Measurements from ENCODE around the gene SIAH2. TPM values are rescaled to one million over a fixed set of nuclear protein-coding genes. Genes with fewer than 3 reads are reported as not detected.
A peak's percentile ranks its signal among the peaks of the same experiment; 100 is the strongest.

Gene SIAH2
- total and polyA plus RNA-seq, 2 of the 8 experiments (the other 6 are each of a cell fraction or from before 2014, with no cell fraction given) = 23.9 to 34.2 TPM

- Histone ChIP-seq H3K56ac (replicated peaks; ENCODE audit: insufficient read length, low read depth, low read length) (no peak overlapping the region), H2BK15ac (ENCODE audit: low read length) (peak overlapping the region; percentile 23; the same call in 1 of the 2 replicates), H3K4me3 (ENCODE audit: extremely low read depth in 1 of 4, insufficient read depth in 2 of 4, low read depth in 3 of 4, low read length in 4 of 4) (no peak overlapping the region), H3K4me2 (ENCODE audit: insufficient read depth in 1 of 2, low read depth in 2 of 2, low read length in 2 of 2) (no peak overlapping the region), H2AK5ac (ENCODE audit: low read depth, low read length) (no peak overlapping the region), H3K79me2 (ENCODE audit: control insufficient read depth in 1 of 2, insufficient read depth in 2 of 2, low read length in 2 of 2) (no peaks in the 10 kb centered on the region), H3K23ac (ENCODE audit: insufficient read length) (no peak overlapping the region), H2AFZ (ENCODE audit: low read length) (peak overlapping the region; percentile 6; the same call in 1 of the 2 replicates), H3K27ac (ENCODE audit: low read depth, low read length) (no peak overlapping the region), H3K9me3 (ENCODE audit: insufficient read depth in 2 of 2, low read depth in 1 of 2, low read length in 1 of 2) (no peaks in the 10 kb centered on the region), H4K91ac (replicated peaks; ENCODE audit: insufficient read length, low read length) (no peak overlapping the region), H3K23me2 (ENCODE audit: low read depth, low read length) (no peaks in the 10 kb centered on the region), H3K18ac (ENCODE audit: extremely low read depth, low read length) (peak overlapping the region; percentile 43; the same call in 1 of the 2 replicates), H3K9ac (replicated peaks in 1 of 4; ENCODE audit: extremely low read depth in 1 of 4, low read depth in 3 of 4, low read length in 3 of 4) (no peak overlapping the region), H3K36me3 (ENCODE audit: control insufficient read depth in 2 of 4, insufficient read depth in 4 of 4, low read length in 3 of 4) (no peaks in the 10 kb centered on the region), H3K27me3 (replicated peaks in 1 of 4; ENCODE audit: control insufficient read depth in 3 of 4, extremely low read depth in 1 of 4, insufficient read depth in 3 of 4, low read length in 3 of 4) (no peaks in the 10 kb centered on the region), H4K8ac (ENCODE audit: extremely low read depth, insufficient read depth, low read length) (no peak overlapping the region), H3K4ac (replicated peaks; ENCODE audit: insufficient read length, low read depth, low read length) (no peak overlapping the region), H2BK120ac (replicated peaks; ENCODE audit: low read depth, low read length) (no peak overlapping the region), H2BK20ac (ENCODE audit: low read length) (no peak overlapping the region), H2BK5ac (ENCODE audit: low read depth, low read length) (no peak overlapping the region), H3K79me1 (ENCODE audit: low read depth, low read length) (no peaks in the 10 kb centered on the region), H4K20me1 (replicated peaks in 1 of 2; ENCODE audit: control insufficient read depth in 1 of 2, insufficient read depth in 2 of 2, low read length in 2 of 2) (no peaks in the 10 kb centered on the region), H3K4me1 (replicated peaks in 1 of 4; ENCODE audit: control insufficient read depth in 3 of 4, insufficient read depth in 4 of 4, low read length in 3 of 4) (peaks cover 0 to under 1% (median 0%) of the 10 kb centered on the region in 4 experiments; a peak in 1 of 7 replicates), H3K14ac (ENCODE audit: insufficient read length) (no peak overlapping the region), H4K5ac (ENCODE audit: insufficient read length, low read depth, low read length) (no peak overlapping the region), H2BK12ac (ENCODE audit: low read depth, low read length) (no peak overlapping the region)
- DNase-seq (ENCODE audit: low read depth in 1 of 2, low spot score in 2 of 2) (no peak), FAIRE-seq (no peak)
- no peak for TF ChIP-seq JUN (IDR thresholded peaks at IDR 0.05; ENCODE audit: low read depth, low read length)
- no peak for TF ChIP-seq POLR2A (IDR thresholded peaks at IDR 0.05; ENCODE audit: control extremely low read depth in 1 of 2, low read depth in 2 of 2, low read length in 2 of 2)
- no peak for TF ChIP-seq ZNF274 (IDR thresholded peaks at IDR 0.05; ENCODE audit: borderline replicate concordance, extremely low read depth, low read length)
- no peak for TF ChIP-seq POU5F1 (IDR thresholded peaks at IDR 0.05; ENCODE audit: low read depth, low read length)
- TF ChIP-seq RXRA (IDR thresholded peaks at IDR 0.05; ENCODE audit: insufficient read depth, low read depth, low read length) = no peak
- no peak for TF ChIP-seq TEAD4 (IDR thresholded peaks at IDR 0.05; ENCODE audit: low read depth, low read length)
- no peak for TF ChIP-seq NRF1 (IDR thresholded peaks at IDR 0.05; ENCODE audit: low read depth, low read length)
- ChIA-PET POLR2A (ENCODE audit: partially characterized antibody) (no interaction called here), CTCF (ENCODE audit: partially characterized antibody) (interaction anchor here (0.9 to 1.4 kb wide), 4 partner anchors 15 to 53 kb away, joined by 3 to 4 read pairs (median 3); no protein-coding TSS in a partner anchor)
- 86% methylated on average over 5 of the region's 5 CpGs; no CpG with 5 or more reads in 1 of the 2 experiments for WGBS, 2 experiments (ENCODE audit: extremely low coverage in 1 of 2, insufficient coverage in 1 of 2, insufficient read length in 1 of 2, insufficient replicate concordance in 2 of 2, low coverage in 1 of 2, low lambda C conversion rate in 2 of 2, missing lambda C conversion rate in 1 of 2)
Observed at GRCh38 chr3:150811984-150812383, 49.0 kb upstream of the SIAH2 start.
